Astrocyte (in vitro differentiated cells and primary cell): ENCODE results near the gene HMCN1. TPM values are rescaled to one million over a fixed set of nuclear protein-coding genes. Genes with fewer than 3 reads are reported as not detected.

ENCODE experiments used
- DNase-seq: peaks from one replicate; pipeline ENCODE4 v3.0.0-alpha.2; 2010; ENCODE audit warnings: low read depth
- FAIRE-seq: peaks from 2 replicates; lab custom pipeline; 2011; peaks lifted over from hg19 to GRCh38; lab: Jason Lieb, UNC
- H2AFZ ChIP-seq: 2 replicates; pipeline ENCODE4 v1.6.0; 2012; ENCODE audit warnings: low read depth, low read length, inconsistent platforms
- H3K27ac ChIP-seq: 2 replicates; pipeline ENCODE4 v1.5.1; 2011; ENCODE audit warnings: low read depth, low read length, inconsistent platforms
- H3K27me3 ChIP-seq: 2 replicates; pipeline ENCODE4 v1.6.0; 2011; ENCODE audit warnings: low read length, inconsistent platforms; ENCODE audit not compliant: insufficient read depth
- H3K36me3 ChIP-seq: 2 replicates; pipeline ENCODE4 v1.5.1; 2011; ENCODE audit warnings: low read length, inconsistent platforms; ENCODE audit not compliant: insufficient read depth
- H3K4me1 ChIP-seq: 2 replicates; pipeline ENCODE4 v1.5.1; 2011; ENCODE audit warnings: low read length, inconsistent platforms; ENCODE audit not compliant: insufficient read depth
- H3K4me2 ChIP-seq: 2 replicates; pipeline ENCODE4 v1.6.0; 2012; ENCODE audit warnings: low read length, inconsistent platforms
- H3K4me3 ChIP-seq: 2 replicates; pipeline ENCODE4 v1.5.1; 2011; ENCODE audit warnings: low read depth, mild to moderate bottlenecking, low read length, inconsistent platforms; ENCODE audit not compliant: insufficient read depth
- H3K79me2 ChIP-seq: 2 replicates; pipeline ENCODE4 v1.6.0; 2012; ENCODE audit warnings: mild to moderate bottlenecking, low read length, inconsistent platforms; ENCODE audit not compliant: insufficient read depth
- H3K9ac ChIP-seq: 2 replicates; pipeline ENCODE4 v1.6.0; 2012; ENCODE audit warnings: mild to moderate bottlenecking, low read length, inconsistent platforms
- H3K9me3 ChIP-seq: 2 replicates; pipeline ENCODE4 v1.5.1; 2012; ENCODE audit warnings: low read depth, mild to moderate bottlenecking, low read length, inconsistent platforms; ENCODE audit not compliant: insufficient read depth
- H4K20me1 ChIP-seq: 2 replicates; pipeline ENCODE4 v1.6.0; 2012; ENCODE audit warnings: low read length, inconsistent platforms; ENCODE audit not compliant: insufficient read depth
- H3K27ac Mint-ChIP-seq: one replicate; pipeline ENCODE4 v1.8.0; 2021; ENCODE audit warnings: mild to moderate bottlenecking, mixed read lengths; ENCODE audit not compliant: unreplicated experiment
- H3K27me3 Mint-ChIP-seq: one replicate; pipeline ENCODE4 v1.8.0; 2021; ENCODE audit warnings: low read depth, mixed read lengths; ENCODE audit not compliant: unreplicated experiment
- H3K36me3 Mint-ChIP-seq: one replicate; pipeline ENCODE4 v1.8.0; 2021; ENCODE audit warnings: low read depth, mixed read lengths; ENCODE audit not compliant: unreplicated experiment
- H3K4me1 Mint-ChIP-seq: one replicate; pipeline ENCODE4 v1.8.0; 2021; ENCODE audit warnings: low read depth, mixed read lengths; ENCODE audit not compliant: unreplicated experiment
- H3K4me3 Mint-ChIP-seq: one replicate; pipeline ENCODE4 v1.8.0; 2021; ENCODE audit warnings: mild to moderate bottlenecking, moderate library complexity, mixed read lengths; ENCODE audit not compliant: unreplicated experiment
- H3K9me3 Mint-ChIP-seq: one replicate; pipeline ENCODE4 v1.8.0; 2021; ENCODE audit warnings: mild to moderate bottlenecking, mixed read lengths; ENCODE audit not compliant: unreplicated experiment
- EZH2 ChIP-seq: IDR thresholded peaks from 2 replicates; pipeline ENCODE4 v1.6.1; 2012; ENCODE audit warnings: mild to moderate bottlenecking, low read length, inconsistent platforms; ENCODE audit not compliant: insufficient read depth
- total RNA-seq: library from RNA; stranded (reverse); gene quantifications from 2 replicates; pipeline ENCODE4 v1.2.1, GENCODE V29; 2021
- TF ChIP-seq, protein P1 (sequence below): IDR thresholded peaks from 2 replicates; pipeline ENCODE4 v1.5.1; 2011; ENCODE audit warnings: low read depth, mild to moderate bottlenecking, inconsistent platforms, low read length, moderate library complexity; ENCODE audit not compliant: insufficient read depth

HMCN1 gene
- total RNA-seq, 1 donor from 2014 or later = 19.7 TPM

DNA sequence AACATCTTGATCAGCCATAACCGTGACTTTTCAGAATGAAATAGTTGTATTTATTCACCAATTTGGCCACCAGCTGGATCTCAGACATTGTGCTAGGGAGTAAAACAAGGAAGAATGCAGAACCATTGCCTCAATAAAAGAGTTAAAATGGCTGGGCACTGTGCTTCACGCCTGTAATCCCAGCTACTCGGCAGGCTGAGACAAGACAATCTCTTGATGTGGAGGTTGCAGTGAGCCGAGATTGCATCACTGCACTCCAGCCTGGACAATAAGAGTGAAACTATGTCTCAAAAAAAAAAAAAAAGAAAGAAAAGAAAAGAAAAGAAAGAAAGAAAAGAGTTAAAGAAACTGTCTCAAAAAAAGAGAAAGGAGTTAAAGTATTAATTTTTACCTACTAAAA, 441.4 kb downstream of the HMCN1 start:
- TF ChIP-seq, protein P1, sequence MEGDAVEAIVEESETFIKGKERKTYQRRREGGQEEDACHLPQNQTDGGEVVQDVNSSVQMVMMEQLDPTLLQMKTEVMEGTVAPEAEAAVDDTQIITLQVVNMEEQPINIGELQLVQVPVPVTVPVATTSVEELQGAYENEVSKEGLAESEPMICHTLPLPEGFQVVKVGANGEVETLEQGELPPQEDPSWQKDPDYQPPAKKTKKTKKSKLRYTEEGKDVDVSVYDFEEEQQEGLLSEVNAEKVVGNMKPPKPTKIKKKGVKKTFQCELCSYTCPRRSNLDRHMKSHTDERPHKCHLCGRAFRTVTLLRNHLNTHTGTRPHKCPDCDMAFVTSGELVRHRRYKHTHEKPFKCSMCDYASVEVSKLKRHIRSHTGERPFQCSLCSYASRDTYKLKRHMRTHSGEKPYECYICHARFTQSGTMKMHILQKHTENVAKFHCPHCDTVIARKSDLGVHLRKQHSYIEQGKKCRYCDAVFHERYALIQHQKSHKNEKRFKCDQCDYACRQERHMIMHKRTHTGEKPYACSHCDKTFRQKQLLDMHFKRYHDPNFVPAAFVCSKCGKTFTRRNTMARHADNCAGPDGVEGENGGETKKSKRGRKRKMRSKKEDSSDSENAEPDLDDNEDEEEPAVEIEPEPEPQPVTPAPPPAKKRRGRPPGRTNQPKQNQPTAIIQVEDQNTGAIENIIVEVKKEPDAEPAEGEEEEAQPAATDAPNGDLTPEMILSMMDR = no peak
- TF ChIP-seq EZH2 = no peak
- Histone ChIP-seq H3K36me3 (no peaks in the 10 kb centered on the region), H3K9me3 (no peaks in the 10 kb centered on the region), H3K4me3 (no peak overlapping the region), H2AFZ (peak overlapping the region; percentile 53), H3K4me2 (no peak overlapping the region), H4K20me1 (no peaks in the 10 kb centered on the region), H3K9ac (no peak overlapping the region), H3K27me3 (no peaks in the 10 kb centered on the region), H3K79me2 (no peaks in the 10 kb centered on the region), H3K4me1 (no peaks in the 10 kb centered on the region), H3K27ac (no peak overlapping the region)
- H3K4me1 Mint-ChIP-seq = no peaks in the 10 kb centered on the region
- H3K36me3 Mint-ChIP-seq = peaks cover 6% of the 10 kb centered on the region
- DNase-seq = no peak
- no peaks in the 10 kb centered on the region for H3K27me3 Mint-ChIP-seq
- no peak for FAIRE-seq
- no peaks in the 10 kb centered on the region for H3K9me3 Mint-ChIP-seq
- no peak overlapping the region for H3K4me3 Mint-ChIP-seq
- peak overlapping the region; percentile 60 for H3K27ac Mint-ChIP-seq

DNA sequence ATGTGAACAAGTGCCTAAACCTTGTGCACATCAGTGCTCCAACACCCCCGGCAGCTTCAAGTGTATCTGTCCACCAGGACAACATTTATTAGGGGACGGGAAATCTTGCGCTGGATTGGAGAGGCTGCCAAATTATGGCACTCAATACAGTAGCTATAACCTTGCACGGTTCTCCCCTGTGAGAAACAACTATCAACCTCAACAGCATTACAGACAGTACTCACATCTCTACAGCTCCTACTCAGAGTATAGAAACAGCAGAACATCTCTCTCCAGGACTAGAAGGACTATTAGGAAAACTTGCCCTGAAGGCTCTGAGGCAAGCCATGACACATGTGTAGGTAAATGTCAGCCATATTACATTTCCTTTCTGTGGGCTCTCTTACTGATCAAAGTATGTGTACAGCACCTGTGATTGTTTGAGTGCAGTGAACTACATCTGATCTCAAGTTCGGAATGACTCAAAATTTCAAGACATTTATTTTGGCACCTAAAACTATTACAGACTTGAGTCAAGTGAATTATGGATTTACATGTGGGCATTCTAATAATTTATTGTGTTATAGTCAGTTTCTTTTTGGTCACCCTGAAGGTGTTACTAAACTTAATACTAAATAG, 444.3 kb downstream of the HMCN1 start:
- Mint-ChIP-seq H3K27ac (no peak overlapping the region), H3K27me3 (no peaks in the 10 kb centered on the region), H3K9me3 (no peaks in the 10 kb centered on the region), H3K36me3 (peaks cover 6% of the 10 kb centered on the region), H3K4me1 (peaks cover 8% of the 10 kb centered on the region), H3K4me3 (no peak overlapping the region)
- H3K9ac ChIP-seq = no peak overlapping the region
- no peaks in the 10 kb centered on the region for H3K36me3 ChIP-seq
- H3K4me2 ChIP-seq = no peak overlapping the region
- H3K9me3 ChIP-seq = no peaks in the 10 kb centered on the region
- no peak overlapping the region for H3K27ac ChIP-seq
- no peak for FAIRE-seq
- no peaks in the 10 kb centered on the region for H3K27me3 ChIP-seq
- peaks cover 7% of the 10 kb centered on the region for H3K4me1 ChIP-seq
- H2AFZ ChIP-seq = no peak overlapping the region
- H3K79me2 ChIP-seq = no peaks in the 10 kb centered on the region
- H3K4me3 ChIP-seq = no peak overlapping the region
- no peaks in the 10 kb centered on the region for H4K20me1 ChIP-seq
- no peak for DNase-seq
- no peak for TF ChIP-seq EZH2
- TF ChIP-seq, protein P1 = no peak

DNA sequence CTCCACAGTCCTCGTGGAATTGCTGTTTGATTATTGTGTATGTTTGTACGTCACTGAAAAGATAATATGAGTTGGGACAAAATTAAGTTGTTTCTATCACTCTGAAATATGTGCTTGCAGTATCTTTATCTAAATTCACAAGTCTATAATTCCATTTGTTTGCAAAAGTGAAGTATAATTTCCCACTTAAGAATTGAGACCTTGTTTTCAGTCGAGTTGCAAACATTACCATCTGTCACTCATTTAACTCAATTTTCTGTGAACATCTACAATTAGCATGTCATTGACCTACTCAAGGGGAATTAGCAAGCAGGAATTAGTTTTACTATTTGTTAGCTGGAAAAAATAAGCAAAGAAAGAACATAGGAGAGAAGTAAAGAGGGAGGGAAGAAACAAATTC, 445.0 kb downstream of the HMCN1 start:
- Histone ChIP-seq H3K4me2 (no peak overlapping the region), H2AFZ (no peak overlapping the region), H3K36me3 (no peaks in the 10 kb centered on the region), H3K79me2 (no peaks in the 10 kb centered on the region), H3K9ac (no peak overlapping the region), H3K27me3 (no peaks in the 10 kb centered on the region), H3K4me3 (no peak overlapping the region), H3K9me3 (no peaks in the 10 kb centered on the region), H4K20me1 (no peaks in the 10 kb centered on the region), H3K4me1 (peaks cover 14% of the 10 kb centered on the region), H3K27ac (no peak overlapping the region)
- Mint-ChIP-seq H3K27ac (no peak overlapping the region), H3K4me3 (no peak overlapping the region), H3K4me1 (peaks cover 13% of the 10 kb centered on the region), H3K27me3 (no peaks in the 10 kb centered on the region), H3K36me3 (peaks cover 6% of the 10 kb centered on the region), H3K9me3 (no peaks in the 10 kb centered on the region)
- TF ChIP-seq, protein P1 = no peak
- TF ChIP-seq EZH2 = no peak
- peak; percentile 67 for FAIRE-seq
- DNase-seq = no peak
